Activated T-helper 2 cell treated with anti-CD3 and anti-CD28 coated beads, Interferon-gamma antibody, Interleukin-2, Interleukin-4, amounts not matched to agents 10 μg/mL and 5 μg/mL and 100 μg/mL, durations not matched to agents 14 hours and 24 hours and 36 hours (primary cell): Measurements from ENCODE around the gene SELENBP1. TPM values are rescaled to one million over a fixed set of nuclear protein-coding genes. Genes with fewer than 3 reads are reported as not detected.
"Not testable (repeated sequence)": the region's sequence is repeated elsewhere in the genome, so short reads cannot be mapped to it uniquely, and the experiment has no call there.

Experiments
- DNase-seq: peaks from one replicate; pipeline ENCODE4 v3.0.0; 2021; ENCODE audit warnings: low spot score
- H3K27ac Mint-ChIP-seq: one replicate; pipeline ENCODE4 v1.8.0; 2021; ENCODE audit warnings: mixed read lengths
- H3K27me3 Mint-ChIP-seq: one replicate; pipeline ENCODE4 v1.8.0; 2021; ENCODE audit warnings: low read depth, mixed read lengths
- H3K36me3 Mint-ChIP-seq: one replicate; pipeline ENCODE4 v1.8.0; 2021; ENCODE audit warnings: low read depth, mixed read lengths
- H3K4me1 Mint-ChIP-seq: one replicate; pipeline ENCODE4 v1.8.0; 2021; ENCODE audit warnings: low read depth, mixed read lengths
- H3K4me3 Mint-ChIP-seq: one replicate; pipeline ENCODE4 v1.8.0; 2021; ENCODE audit warnings: low read depth, mild to moderate bottlenecking, moderate library complexity, mixed read lengths
- H3K9me3 Mint-ChIP-seq: one replicate; pipeline ENCODE4 v1.8.0; 2021; ENCODE audit warnings: mixed read lengths
- intact Hi-C: fragments of 100-400 bp; cut with micrococcal nuclease; formaldehyde crosslinking; loops from one replicate; pipeline ENCODE4 v1.15.1; 2023
- total RNA-seq: library from RNA; stranded (reverse); gene quantifications from 2 replicates; pipeline ENCODE4 v1.2.3, GENCODE V29; 2022

Gene SELENBP1
- total RNA-seq, 1 donor from 2014 or later = not detected

DNA sequence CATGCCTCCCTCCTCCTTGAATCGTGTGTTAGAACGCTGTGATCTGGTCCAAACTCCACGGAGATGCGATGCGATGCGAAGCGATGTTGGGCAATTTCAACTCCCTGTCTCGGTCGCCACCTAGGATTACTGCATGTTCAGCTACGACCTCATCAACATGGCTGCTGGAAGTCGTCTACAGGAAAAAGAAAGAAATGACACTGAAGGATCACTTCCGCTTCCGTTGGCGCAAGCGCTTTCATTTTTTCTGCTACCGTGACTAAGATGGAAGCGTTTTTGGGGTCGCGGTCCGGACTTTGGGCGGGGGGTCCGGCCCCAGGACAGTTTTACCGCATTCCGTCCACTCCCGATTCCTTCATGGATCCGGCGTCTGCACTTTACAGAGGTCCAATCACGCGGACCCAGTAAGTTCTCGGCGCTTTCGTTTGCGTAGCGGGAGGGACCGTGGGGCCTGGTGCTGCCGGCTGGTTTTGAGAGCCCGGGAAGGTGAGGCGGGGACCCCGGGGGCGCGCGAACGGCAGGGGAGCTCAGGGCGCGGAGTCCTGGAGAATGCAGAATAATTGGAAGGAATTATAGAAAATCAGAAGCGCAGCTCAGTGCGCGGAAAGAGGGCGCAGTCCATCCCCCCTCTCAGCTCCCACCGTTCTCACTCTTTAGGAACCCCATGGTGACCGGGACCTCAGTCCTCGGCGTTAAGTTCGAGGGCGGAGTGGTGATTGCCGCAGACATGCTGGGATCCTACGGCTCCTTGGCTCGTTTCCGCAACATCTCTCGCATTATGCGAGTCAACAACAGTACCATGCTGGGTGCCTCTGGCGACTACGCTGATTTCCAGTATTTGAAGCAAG lies 27.0 kb upstream of the SELENBP1 start, which contains the start of gene PSMB4:
TSS of gene PSMB4 (plus strand) at position 250 of the 848 bp plus-strand sequence. CDS start at position 265, 15 bp downstream.
- intact Hi-C loops = loop anchor here (1.0 kb wide), 1 partner anchor 52 kb away; the partner anchor contains the start of gene RFX5
- Mint-ChIP-seq H3K4me3 (peak within 1 kb of the TSS; percentile 98), H3K27ac (peak within 1 kb of the TSS; percentile 100), H3K4me1 (peaks cover 19% of the 10 kb centered on the region), H3K27me3 (peaks cover under 1% of the 10 kb centered on the region), H3K9me3 (no peaks in the 10 kb centered on the region), H3K36me3 (peaks cover 51% of the 10 kb centered on the region)
- peak; percentile 81 for DNase-seq

DNA sequence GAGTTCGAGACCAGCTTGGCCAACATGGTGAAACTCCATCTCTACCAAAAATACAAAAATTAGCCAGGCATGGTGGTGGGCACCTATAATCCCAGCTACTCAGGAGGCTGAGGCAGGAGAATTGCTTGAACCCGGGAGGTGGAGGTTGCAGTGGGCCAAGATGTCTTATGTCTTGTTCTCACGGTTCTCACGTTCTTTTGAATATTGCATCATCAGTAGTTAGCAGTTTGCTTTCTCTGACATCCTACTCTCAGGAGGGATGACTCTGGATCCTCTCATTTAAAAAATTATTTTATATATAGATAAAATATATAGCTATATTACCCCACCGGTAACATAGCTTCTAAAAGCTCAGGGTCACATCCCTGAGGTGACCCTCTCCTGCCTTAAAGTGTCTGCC lies 23.8 kb upstream of the SELENBP1 start:
- intact Hi-C loops, H3K27ac Mint-ChIP-seq, DNase-seq, H3K4me3 Mint-ChIP-seq, H3K9me3 Mint-ChIP-seq: not testable (repeated sequence)
- Mint-ChIP-seq H3K27me3 (peaks cover 12% of the 10 kb centered on the region), H3K36me3 (peaks cover 20% of the 10 kb centered on the region), H3K4me1 (peaks cover 13% of the 10 kb centered on the region)

- Mint-ChIP-seq H3K4me1 (no peaks in the 10 kb centered on the region), H3K27me3 (peaks cover 12% of the 10 kb centered on the region), H3K9me3 (no peaks in the 10 kb centered on the region), H3K36me3 (no peaks in the 10 kb centered on the region), H3K27ac (no peak overlapping the region), H3K4me3 (no peak overlapping the region)
- DNase-seq = no peak
- intact Hi-C loops = no loop called here
Observed at GRCh38 chr1:151393583-151393982, 21.1 kb upstream of the SELENBP1 start.

- H3K27ac Mint-ChIP-seq = no peak overlapping the region
- H3K27me3 Mint-ChIP-seq = peaks cover 12% of the 10 kb centered on the region
- intact Hi-C loops = no loop called here
- H3K4me3 Mint-ChIP-seq = no peak overlapping the region
- no peaks in the 10 kb centered on the region for H3K9me3 Mint-ChIP-seq
- no peaks in the 10 kb centered on the region for H3K36me3 Mint-ChIP-seq
- no peak for DNase-seq
- peaks cover 1% of the 10 kb centered on the region for H3K4me1 Mint-ChIP-seq
Observed at GRCh38 chr1:151391079-151391563, 18.6 kb upstream of the SELENBP1 start.

GRCh38 chr1:151390221-151391078 lies 17.9 kb upstream of the SELENBP1 start:
- H3K36me3 Mint-ChIP-seq, H3K9me3 Mint-ChIP-seq, H3K4me1 Mint-ChIP-seq, intact Hi-C loops, H3K27ac Mint-ChIP-seq, H3K4me3 Mint-ChIP-seq, DNase-seq: not testable (repeated sequence)
- H3K27me3 Mint-ChIP-seq = peaks cover 12% of the 10 kb centered on the region

DNA sequence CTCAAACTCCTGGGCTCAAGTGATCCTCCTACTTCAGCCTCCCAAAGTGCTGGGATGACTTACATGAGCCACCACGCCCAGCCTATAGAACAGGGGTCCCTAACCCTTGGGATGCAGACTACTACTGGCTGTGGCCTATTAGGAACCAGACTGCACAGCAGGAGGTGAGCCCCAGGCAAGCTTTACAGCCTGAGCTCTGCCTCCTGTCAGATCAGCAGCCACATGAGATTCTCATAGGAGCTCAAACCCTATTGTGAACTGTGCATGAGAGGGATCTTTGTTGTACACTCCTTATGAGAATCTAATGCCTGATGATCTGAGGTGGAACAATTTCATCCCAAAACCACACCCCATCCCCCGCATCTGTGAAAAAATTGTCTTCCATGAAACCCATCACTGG lies 13.5 kb upstream of the SELENBP1 start:
- Mint-ChIP-seq H3K4me1 (peaks cover 1% of the 10 kb centered on the region), H3K4me3 (no peak overlapping the region), H3K27me3 (no peaks in the 10 kb centered on the region), H3K9me3 (no peaks in the 10 kb centered on the region), H3K27ac (no peak overlapping the region), H3K36me3 (no peaks in the 10 kb centered on the region)
- DNase-seq = no peak
- intact Hi-C loops = no loop called here

GRCh38 chr1:151384584-151384983 lies 12.1 kb upstream of the SELENBP1 start:
- Mint-ChIP-seq H3K36me3 (no peaks in the 10 kb centered on the region), H3K4me3 (no peak overlapping the region), H3K27ac (no peak overlapping the region), H3K27me3 (no peaks in the 10 kb centered on the region), H3K9me3 (no peaks in the 10 kb centered on the region), H3K4me1 (peaks cover 1% of the 10 kb centered on the region)
- intact Hi-C loops = no loop called here
- DNase-seq = no peak

GRCh38 chr1:151377150-151377884 lies 4.8 kb upstream of the SELENBP1 start:
- no peaks in the 10 kb centered on the region for H3K4me1 Mint-ChIP-seq
- no peak for DNase-seq
- H3K27ac Mint-ChIP-seq = no peak overlapping the region
- no peaks in the 10 kb centered on the region for H3K9me3 Mint-ChIP-seq
- peaks cover 6% of the 10 kb centered on the region for H3K27me3 Mint-ChIP-seq
- no peak overlapping the region for H3K4me3 Mint-ChIP-seq
- H3K36me3 Mint-ChIP-seq = no peaks in the 10 kb centered on the region
- intact Hi-C loops = no loop called here

- Mint-ChIP-seq H3K36me3 (no peaks in the 10 kb centered on the region), H3K27me3 (peaks cover 6% of the 10 kb centered on the region), H3K27ac (no peak overlapping the region), H3K4me3 (no peak overlapping the region), H3K9me3 (no peaks in the 10 kb centered on the region), H3K4me1 (no peaks in the 10 kb centered on the region)
- intact Hi-C loops = no loop called here
- no peak for DNase-seq
Observed at GRCh38 chr1:151373196-151373595, 691 bp upstream of the SELENBP1 start.

GRCh38 chr1:151371370-151372057 lies 991 bp downstream of the SELENBP1 start:
- Mint-ChIP-seq H3K9me3 (no peaks in the 10 kb centered on the region), H3K27ac (no peak overlapping the region), H3K4me1 (no peaks in the 10 kb centered on the region), H3K4me3 (no peak overlapping the region), H3K36me3 (no peaks in the 10 kb centered on the region), H3K27me3 (no peaks in the 10 kb centered on the region)
- DNase-seq = no peak
- intact Hi-C loops = no loop called here

DNA sequence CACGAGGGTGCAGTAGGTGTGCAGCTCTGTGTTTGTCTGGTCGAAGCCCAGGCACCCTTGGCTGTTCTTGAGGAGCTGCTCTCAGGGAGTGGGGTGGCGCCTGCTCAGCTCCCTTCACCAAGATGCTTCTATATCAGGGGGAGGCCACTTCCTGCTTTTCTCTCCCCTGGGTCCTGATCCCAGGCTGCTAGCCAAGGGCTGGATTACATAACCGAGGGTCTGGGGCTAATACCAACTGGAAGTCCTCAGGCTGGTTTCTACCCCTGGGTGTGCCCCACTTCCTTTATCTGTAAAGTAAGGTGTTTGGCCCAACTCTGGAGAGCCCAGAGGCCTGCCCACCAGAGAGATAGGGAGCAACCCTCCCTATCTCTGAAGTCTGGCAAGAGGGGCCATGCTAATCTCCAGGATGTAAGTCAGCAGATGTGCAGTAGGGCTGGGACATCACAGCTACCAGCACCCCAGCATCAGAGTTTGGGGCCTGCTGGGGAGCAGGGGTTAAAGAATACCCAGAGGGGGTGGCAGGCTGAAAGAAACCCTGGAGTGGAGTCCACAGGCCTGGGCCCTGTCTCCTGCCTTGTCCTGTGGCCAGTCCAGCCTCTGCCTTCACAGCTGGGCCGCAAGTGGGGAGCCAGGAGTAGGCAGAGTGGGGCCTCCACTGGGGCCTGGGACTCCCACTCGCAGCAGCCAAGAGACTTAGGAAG lies 2.1 kb downstream of the SELENBP1 start:
- Mint-ChIP-seq H3K4me3 (no peak overlapping the region), H3K9me3 (no peaks in the 10 kb centered on the region), H3K27ac (no peak overlapping the region), H3K36me3 (no peaks in the 10 kb centered on the region), H3K27me3 (no peaks in the 10 kb centered on the region), H3K4me1 (no peaks in the 10 kb centered on the region)
- DNase-seq = no peak
- intact Hi-C loops = no loop called here
